K562 (cell line): Measurements from ENCODE around the gene LHPP.

Source experiments
- ATF7 ChIP-seq: fragments of 450-650 bp; IDR thresholded peaks from 2 replicates; pipeline ENCODE4 v1.7.1; 2014; ENCODE audit warnings: mild to moderate bottlenecking, moderate library complexity
- CTCFL ChIP-seq: IDR thresholded peaks from 2 replicates; pipeline ENCODE4 v1.6.1; 2011; ENCODE audit warnings: borderline replicate concordance, low read depth, mild to moderate bottlenecking, moderate library complexity, low read length; ENCODE audit not compliant: insufficient read depth, poor library complexity, severe bottlenecking
- DNMT1 ChIP-seq: fragments of 450-650 bp; IDR thresholded peaks from 2 replicates; pipeline ENCODE4 v1.6.1; 2016; ENCODE audit warnings: antibody characterized with exemption, mild to moderate bottlenecking
- E4F1 ChIP-seq: fragments of 250-450 bp; sonication (Bioruptor Pico); IDR thresholded peaks from 2 replicates; pipeline ENCODE4 v1.5.0; 2021; ENCODE audit warnings: mild to moderate bottlenecking, borderline replicate concordance
- GTF2F1 ChIP-seq: IDR thresholded peaks from 2 replicates; pipeline ENCODE4 v1.6.1; 2011; ENCODE audit warnings: low read depth, low read length, improper control_type of control experiment
- NR0B1 ChIP-seq: fragments of 450-650 bp; IDR thresholded peaks from one replicate; pipeline ENCODE4 v1.6.1; 2018; ENCODE audit warnings: mild to moderate bottlenecking, moderate library complexity; ENCODE audit not compliant: partially characterized antibody
- PPARD ChIP-seq: fragments of 250-450 bp; sonication (Bioruptor Pico); IDR thresholded peaks from 2 replicates; pipeline ENCODE4 v1.8.0; 2022; ENCODE audit warnings: inconsistent platforms, mild to moderate bottlenecking, moderate library complexity
- RFX5 ChIP-seq: IDR thresholded peaks from 2 replicates; pipeline ENCODE4 v1.6.1; 2011; ENCODE audit warnings: low read depth, mild to moderate bottlenecking, improper control_type of control experiment, low read length
- SMARCE1 ChIP-seq: fragments of 450-650 bp; IDR thresholded peaks from 2 replicates; pipeline ENCODE4 v1.7.1; 2016; ENCODE audit warnings: mild to moderate bottlenecking

- TF ChIP-seq RFX5 = no peak
- no peak for TF ChIP-seq GTF2F1
- no peak for TF ChIP-seq PPARD (CRISPR knock-in tag)
- TF ChIP-seq NR0B1 = no peak
- no peak for TF ChIP-seq DNMT1
- TF ChIP-seq CTCFL = no peak
- no peak for TF ChIP-seq ATF7
- TF ChIP-seq E4F1 (CRISPR knock-in tag) = no peak
- TF ChIP-seq SMARCE1 = no peak
Measured at GRCh38 chr10:124656113-124656490, 194.5 kb downstream of the LHPP start.
